ENCODE data around the gene ASB16. TPM values are rescaled to one million over a fixed set of nuclear protein-coding genes. Genes with fewer than 3 reads are reported as not detected.

ASB16 gene
- total and polyA plus RNA-seq, 10 of the 15 experiments (the other 5 are each of a cell fraction or from before 2014, with no cell fraction given), result 0.07 to 1.1 (median 0.44) TPM; not detected in 5

GRCh38 chr17:44200478-44201155 is 30.1 kb downstream of the ASB16 start (continued):
- TF ChIP-seq, protein P1, sequence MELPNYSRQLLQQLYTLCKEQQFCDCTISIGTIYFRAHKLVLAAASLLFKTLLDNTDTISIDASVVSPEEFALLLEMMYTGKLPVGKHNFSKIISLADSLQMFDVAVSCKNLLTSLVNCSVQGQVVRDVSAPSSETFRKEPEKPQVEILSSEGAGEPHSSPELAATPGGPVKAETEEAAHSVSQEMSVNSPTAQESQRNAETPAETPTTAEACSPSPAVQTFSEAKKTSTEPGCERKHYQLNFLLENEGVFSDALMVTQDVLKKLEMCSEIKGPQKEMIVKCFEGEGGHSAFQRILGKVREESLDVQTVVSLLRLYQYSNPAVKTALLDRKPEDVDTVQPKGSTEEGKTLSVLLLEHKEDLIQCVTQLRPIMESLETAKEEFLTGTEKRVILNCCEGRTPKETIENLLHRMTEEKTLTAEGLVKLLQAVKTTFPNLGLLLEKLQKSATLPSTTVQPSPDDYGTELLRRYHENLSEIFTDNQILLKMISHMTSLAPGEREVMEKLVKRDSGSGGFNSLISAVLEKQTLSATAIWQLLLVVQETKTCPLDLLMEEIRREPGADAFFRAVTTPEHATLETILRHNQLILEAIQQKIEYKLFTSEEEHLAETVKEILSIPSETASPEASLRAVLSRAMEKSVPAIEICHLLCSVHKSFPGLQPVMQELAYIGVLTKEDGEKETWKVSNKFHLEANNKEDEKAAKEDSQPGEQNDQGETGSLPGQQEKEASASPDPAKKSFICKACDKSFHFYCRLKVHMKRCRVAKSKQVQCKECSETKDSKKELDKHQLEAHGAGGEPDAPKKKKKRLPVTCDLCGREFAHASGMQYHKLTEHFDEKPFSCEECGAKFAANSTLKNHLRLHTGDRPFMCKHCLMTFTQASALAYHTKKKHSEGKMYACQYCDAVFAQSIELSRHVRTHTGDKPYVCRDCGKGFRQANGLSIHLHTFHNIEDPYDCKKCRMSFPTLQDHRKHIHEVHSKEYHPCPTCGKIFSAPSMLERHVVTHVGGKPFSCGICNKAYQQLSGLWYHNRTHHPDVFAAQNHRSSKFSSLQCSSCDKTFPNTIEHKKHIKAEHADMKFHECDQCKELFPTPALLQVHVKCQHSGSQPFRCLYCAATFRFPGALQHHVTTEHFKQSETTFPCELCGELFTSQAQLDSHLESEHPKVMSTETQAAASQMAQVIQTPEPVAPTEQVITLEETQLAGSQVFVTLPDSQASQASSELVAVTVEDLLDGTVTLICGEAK (IDR thresholded peaks at IDR 0.05; ENCODE audit: borderline replicate concordance), result no peak; the same call in 1 of the 2 replicates
- TF ChIP-seq IRF4 (IDR thresholded peaks at IDR 0.05; ENCODE audit: low read depth, low read length), result no peak
- TF ChIP-seq, protein P2, sequence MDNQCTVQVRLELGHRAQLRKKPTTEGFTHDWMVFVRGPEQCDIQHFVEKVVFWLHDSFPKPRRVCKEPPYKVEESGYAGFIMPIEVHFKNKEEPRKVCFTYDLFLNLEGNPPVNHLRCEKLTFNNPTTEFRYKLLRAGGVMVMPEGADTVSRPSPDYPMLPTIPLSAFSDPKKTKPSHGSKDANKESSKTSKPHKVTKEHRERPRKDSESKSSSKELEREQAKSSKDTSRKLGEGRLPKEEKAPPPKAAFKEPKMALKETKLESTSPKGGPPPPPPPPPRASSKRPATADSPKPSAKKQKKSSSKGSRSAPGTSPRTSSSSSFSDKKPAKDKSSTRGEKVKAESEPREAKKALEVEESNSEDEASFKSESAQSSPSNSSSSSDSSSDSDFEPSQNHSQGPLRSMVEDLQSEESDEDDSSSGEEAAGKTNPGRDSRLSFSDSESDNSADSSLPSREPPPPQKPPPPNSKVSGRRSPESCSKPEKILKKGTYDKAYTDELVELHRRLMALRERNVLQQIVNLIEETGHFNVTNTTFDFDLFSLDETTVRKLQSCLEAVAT (IDR thresholded peaks at IDR 0.05), result 0 out of 2 replicates have a peak, but pooled peaks have one; percentile 41
- TF ChIP-seq EGR1 (IDR thresholded peaks at IDR 0.05; ENCODE audit: borderline replicate concordance in 1 of 2, low read depth in 2 of 2, low read length in 2 of 2), result no peak
- TF ChIP-seq SIN3A (IDR thresholded peaks at IDR 0.05; ENCODE audit: low read depth, low read length), result peak; percentile 80; the same call in 1 of the 2 replicates
- TF ChIP-seq RB1 (IDR thresholded peaks at IDR 0.05; ENCODE audit: borderline replicate concordance), result no peak
- TF ChIP-seq, protein P3, sequence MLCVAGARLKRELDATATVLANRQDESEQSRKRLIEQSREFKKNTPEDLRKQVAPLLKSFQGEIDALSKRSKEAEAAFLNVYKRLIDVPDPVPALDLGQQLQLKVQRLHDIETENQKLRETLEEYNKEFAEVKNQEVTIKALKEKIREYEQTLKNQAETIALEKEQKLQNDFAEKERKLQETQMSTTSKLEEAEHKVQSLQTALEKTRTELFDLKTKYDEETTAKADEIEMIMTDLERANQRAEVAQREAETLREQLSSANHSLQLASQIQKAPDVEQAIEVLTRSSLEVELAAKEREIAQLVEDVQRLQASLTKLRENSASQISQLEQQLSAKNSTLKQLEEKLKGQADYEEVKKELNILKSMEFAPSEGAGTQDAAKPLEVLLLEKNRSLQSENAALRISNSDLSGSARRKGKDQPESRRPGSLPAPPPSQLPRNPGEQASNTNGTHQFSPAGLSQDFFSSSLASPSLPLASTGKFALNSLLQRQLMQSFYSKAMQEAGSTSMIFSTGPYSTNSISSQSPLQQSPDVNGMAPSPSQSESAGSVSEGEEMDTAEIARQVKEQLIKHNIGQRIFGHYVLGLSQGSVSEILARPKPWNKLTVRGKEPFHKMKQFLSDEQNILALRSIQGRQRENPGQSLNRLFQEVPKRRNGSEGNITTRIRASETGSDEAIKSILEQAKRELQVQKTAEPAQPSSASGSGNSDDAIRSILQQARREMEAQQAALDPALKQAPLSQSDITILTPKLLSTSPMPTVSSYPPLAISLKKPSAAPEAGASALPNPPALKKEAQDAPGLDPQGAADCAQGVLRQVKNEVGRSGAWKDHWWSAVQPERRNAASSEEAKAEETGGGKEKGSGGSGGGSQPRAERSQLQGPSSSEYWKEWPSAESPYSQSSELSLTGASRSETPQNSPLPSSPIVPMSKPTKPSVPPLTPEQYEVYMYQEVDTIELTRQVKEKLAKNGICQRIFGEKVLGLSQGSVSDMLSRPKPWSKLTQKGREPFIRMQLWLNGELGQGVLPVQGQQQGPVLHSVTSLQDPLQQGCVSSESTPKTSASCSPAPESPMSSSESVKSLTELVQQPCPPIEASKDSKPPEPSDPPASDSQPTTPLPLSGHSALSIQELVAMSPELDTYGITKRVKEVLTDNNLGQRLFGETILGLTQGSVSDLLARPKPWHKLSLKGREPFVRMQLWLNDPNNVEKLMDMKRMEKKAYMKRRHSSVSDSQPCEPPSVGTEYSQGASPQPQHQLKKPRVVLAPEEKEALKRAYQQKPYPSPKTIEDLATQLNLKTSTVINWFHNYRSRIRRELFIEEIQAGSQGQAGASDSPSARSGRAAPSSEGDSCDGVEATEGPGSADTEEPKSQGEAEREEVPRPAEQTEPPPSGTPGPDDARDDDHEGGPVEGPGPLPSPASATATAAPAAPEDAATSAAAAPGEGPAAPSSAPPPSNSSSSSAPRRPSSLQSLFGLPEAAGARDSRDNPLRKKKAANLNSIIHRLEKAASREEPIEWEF (IDR thresholded peaks at IDR 0.05; ENCODE audit: insufficient replicate concordance, low read depth, low read length), result no peak
- TF ChIP-seq SIX5 (IDR thresholded peaks at IDR 0.05; ENCODE audit: low read depth, low read length, severe bottlenecking), result no peak
- TF ChIP-seq, protein P4, sequence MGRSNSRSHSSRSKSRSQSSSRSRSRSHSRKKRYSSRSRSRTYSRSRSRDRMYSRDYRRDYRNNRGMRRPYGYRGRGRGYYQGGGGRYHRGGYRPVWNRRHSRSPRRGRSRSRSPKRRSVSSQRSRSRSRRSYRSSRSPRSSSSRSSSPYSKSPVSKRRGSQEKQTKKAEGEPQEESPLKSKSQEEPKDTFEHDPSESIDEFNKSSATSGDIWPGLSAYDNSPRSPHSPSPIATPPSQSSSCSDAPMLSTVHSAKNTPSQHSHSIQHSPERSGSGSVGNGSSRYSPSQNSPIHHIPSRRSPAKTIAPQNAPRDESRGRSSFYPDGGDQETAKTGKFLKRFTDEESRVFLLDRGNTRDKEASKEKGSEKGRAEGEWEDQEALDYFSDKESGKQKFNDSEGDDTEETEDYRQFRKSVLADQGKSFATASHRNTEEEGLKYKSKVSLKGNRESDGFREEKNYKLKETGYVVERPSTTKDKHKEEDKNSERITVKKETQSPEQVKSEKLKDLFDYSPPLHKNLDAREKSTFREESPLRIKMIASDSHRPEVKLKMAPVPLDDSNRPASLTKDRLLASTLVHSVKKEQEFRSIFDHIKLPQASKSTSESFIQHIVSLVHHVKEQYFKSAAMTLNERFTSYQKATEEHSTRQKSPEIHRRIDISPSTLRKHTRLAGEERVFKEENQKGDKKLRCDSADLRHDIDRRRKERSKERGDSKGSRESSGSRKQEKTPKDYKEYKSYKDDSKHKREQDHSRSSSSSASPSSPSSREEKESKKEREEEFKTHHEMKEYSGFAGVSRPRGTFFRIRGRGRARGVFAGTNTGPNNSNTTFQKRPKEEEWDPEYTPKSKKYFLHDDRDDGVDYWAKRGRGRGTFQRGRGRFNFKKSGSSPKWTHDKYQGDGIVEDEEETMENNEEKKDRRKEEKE (IDR thresholded peaks at IDR 0.05), result no peak
- no peak for TF ChIP-seq NFXL1 (IDR thresholded peaks at IDR 0.05; ENCODE audit: borderline replicate concordance)
- TF ChIP-seq MTA3 (IDR thresholded peaks at IDR 0.05; ENCODE audit: borderline replicate concordance, low read length), result no peak
- TF ChIP-seq BMI1 (IDR thresholded peaks at IDR 0.05; ENCODE audit: borderline replicate concordance), result no peak
- TF ChIP-seq POLR2AphosphoS5 (IDR thresholded peaks at IDR 0.05; ENCODE audit: low read length), result peak; percentile 56; the same call in 1 of the 2 replicates
- TF ChIP-seq RUNX3 (IDR thresholded peaks at IDR 0.05; ENCODE audit: low read length), result no peak
- TF ChIP-seq NFYB (IDR thresholded peaks at IDR 0.05; ENCODE audit: insufficient read depth, low read depth, low read length), result no peak
